Measurements from ENCODE around the gene RORC.

DNA sequence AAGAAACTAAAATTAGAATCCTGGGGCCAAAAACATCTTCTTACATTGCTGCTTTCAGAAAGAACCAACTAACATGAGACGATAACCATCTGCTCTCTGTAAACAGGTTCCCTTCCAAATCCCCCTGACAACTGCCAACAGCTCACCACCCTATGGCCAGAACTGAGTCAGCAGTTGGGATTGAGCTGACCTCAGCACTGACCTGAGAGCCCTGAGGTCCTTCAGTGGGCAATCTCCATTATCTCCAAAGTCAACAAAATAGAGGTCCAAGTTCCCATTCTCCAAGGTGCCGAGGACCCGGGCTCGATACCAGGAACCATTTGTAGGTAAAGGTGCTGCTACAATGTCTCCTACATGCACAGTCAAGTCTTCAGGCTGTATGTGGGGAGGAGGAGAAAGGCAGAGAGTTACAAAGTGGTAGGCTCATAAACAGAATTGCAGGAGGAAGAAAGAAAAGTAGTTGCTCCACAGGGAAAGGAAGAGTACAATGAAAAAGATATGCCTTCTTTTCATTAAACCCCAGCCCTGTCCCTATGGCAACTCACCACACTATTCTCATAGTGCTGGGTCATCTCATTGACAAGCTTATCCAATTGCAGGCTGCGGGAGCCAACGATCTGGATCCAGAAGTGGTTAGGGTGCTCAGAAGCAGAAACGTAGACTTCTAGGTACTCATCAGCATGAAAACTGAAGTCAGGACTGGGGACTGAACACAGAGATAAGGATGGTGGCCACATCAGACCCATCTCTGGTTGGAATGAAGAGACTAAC lies 55.5 kb downstream of the RORC start:
- no peak for TF ChIP-seq CTCF (IDR thresholded peaks at IDR 0.05; ENCODE audit: low read length)
- TF ChIP-seq EZH2 (IDR thresholded peaks at IDR 0.05; ENCODE audit: borderline replicate concordance, low read length) = no peak
